ENCODE measurements around the gene OPTN.

The OPTN gene

DNA sequence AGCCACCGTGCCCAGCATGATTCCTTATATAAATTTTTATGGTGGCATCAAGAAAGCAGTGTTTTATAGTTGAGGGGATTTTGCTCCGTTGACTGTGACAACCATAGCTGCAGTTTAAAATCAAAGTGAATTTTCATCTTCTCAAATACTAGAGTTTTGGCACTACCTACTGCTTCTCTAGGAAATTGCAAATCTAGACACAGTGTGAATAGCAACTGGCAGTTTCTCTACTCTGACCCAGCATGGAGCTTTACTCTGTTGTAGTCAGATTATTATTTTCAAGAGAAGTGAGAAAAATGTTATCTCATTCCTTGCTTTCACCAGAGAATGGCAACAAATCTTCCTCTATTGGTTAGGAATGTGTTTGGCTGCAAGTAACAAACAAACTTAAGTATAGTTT, 84.3 kb downstream of the OPTN start:
- DNase-seq (ENCODE audit: low read depth), result no peak

DNA sequence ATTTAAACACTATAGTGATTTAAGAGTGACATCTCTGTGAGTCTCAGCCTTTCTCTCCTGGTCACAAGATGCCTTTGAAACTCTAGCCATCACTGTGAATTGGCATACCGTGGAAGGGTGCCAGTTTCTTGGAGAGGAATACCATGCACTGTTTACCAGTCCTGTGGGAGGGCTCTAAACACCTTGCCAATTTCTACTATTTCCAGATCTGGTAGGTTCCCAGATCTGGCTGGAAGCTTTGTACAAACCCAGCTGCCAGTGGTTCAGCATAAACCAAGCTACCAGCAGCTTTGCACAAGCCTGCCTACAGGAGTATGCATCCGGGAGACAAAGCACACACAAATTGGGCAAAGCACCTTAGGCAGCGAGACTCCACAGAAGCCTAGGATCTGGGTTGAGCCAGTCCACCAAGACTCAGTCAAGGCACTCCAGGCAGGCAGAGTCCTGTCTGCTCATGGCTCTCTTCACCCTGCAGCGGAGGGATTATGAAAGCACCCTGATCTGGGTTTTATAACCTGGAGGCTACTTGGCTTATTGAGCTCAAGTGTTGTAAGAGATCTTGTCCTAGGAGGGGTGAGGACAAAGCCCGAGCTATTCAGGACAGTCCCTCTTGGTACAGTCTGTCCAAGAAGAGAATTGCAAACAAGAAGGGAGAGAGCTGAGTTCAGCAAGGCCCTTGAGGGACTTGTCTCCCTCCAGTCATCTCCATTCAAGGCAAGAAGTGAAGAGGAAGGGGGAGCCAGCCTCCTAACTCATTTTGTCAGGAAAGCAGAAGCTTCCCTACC, 85.0 kb downstream of the OPTN start:
- DNase-seq (ENCODE audit: low read depth), result no peak

GRCh38 chr10:13187135-13187534, 87.2 kb downstream of the OPTN start:
- no peak for DNase-seq (ENCODE audit: low read depth)
